GM23338 (cell line): Measurements from ENCODE around the gene ASIC5. TPM values are rescaled to one million over a fixed set of nuclear protein-coding genes. Genes with fewer than 3 reads are reported as not detected.

Experiments used
- ATAC-seq: fragments of 200-7000 bp; cut with Tn5 transposase; 3 replicates; pipeline ENCODE4 v1.9.1; 2020
- DNase-seq: peaks from one replicate; pipeline ENCODE4 v3.0.0-alpha.2; 2015; ENCODE audit warnings: low spot score
- H2AFZ ChIP-seq: fragments of 200-600 bp; sonication (generic); 2 replicates; pipeline ENCODE4 v1.8.0; 2016; ENCODE audit warnings: antibody characterized with exemption, mild to moderate bottlenecking, moderate library complexity
- H3F3A ChIP-seq: fragments of 200-600 bp; sonication (generic); replicated peaks from 2 replicates; pipeline ENCODE4 v1.8.0; 2017; ENCODE audit warnings: antibody characterized with exemption, mixed run types, low read depth
- H3K27ac ChIP-seq: fragments of 200-600 bp; sonication (generic); 2 replicates; pipeline ENCODE4 v1.6.1; 2016; ENCODE audit warnings: low read depth
- H3K27me3 ChIP-seq: fragments of 200-600 bp; sonication (generic); 2 replicates; pipeline ENCODE4 v1.8.0; 2016; ENCODE audit warnings: mild to moderate bottlenecking, mixed run types, moderate library complexity; ENCODE audit not compliant: insufficient read depth
- H3K36me3 ChIP-seq: fragments of 200-600 bp; sonication (generic); 2 replicates; pipeline ENCODE4 v1.8.0; 2016; ENCODE audit warnings: mild to moderate bottlenecking; ENCODE audit not compliant: insufficient read depth
- H3K4me1 ChIP-seq: fragments of 200-600 bp; sonication (generic); 2 replicates; pipeline ENCODE4 v1.8.0; 2016; ENCODE audit warnings: mild to moderate bottlenecking, moderate library complexity; ENCODE audit not compliant: insufficient read depth
- H3K4me2 ChIP-seq: fragments of 200-600 bp; sonication (generic); 2 replicates; pipeline ENCODE4 v1.7.1; 2017; ENCODE audit warnings: mixed run types
- H3K4me3 ChIP-seq: fragments of 200-600 bp; sonication (generic); 2 replicates; pipeline ENCODE4 v1.6.1; 2016; ENCODE audit warnings: mixed run types
- H3K79me2 ChIP-seq: fragments of 200-600 bp; sonication (generic); replicated peaks from 2 replicates; pipeline ENCODE4 v1.8.0; 2017; ENCODE audit warnings: mild to moderate bottlenecking; ENCODE audit not compliant: insufficient read depth
- H3K9me2 ChIP-seq: fragments of 200-600 bp; sonication (generic); 2 replicates; pipeline ENCODE4 v1.8.0; 2017; ENCODE audit not compliant: insufficient read depth
- H4K20me1 ChIP-seq: fragments of 200-600 bp; sonication (generic); replicated peaks from 2 replicates; pipeline ENCODE4 v1.8.0; 2017; ENCODE audit warnings: mild to moderate bottlenecking; ENCODE audit not compliant: insufficient read depth
- H3K27ac Mint-ChIP-seq: 2 replicates; pipeline ENCODE4 v1.8.0; 2020; ENCODE audit warnings: inconsistent platforms, mild to moderate bottlenecking, moderate library complexity, mixed read lengths
- H3K27me3 Mint-ChIP-seq: 3 replicates; pipeline ENCODE4 v1.8.0; 2022; ENCODE audit warnings: low read depth, mild to moderate bottlenecking, moderate library complexity, mixed read lengths, inconsistent platforms; ENCODE audit not compliant: insufficient read depth, poor library complexity
- H3K36me3 Mint-ChIP-seq: 3 replicates; pipeline ENCODE4 v1.8.0; 2021; ENCODE audit warnings: low read depth, mild to moderate bottlenecking, inconsistent platforms, moderate library complexity, mixed read lengths
- H3K4me1 Mint-ChIP-seq: 3 replicates; pipeline ENCODE4 v1.8.0; 2020; ENCODE audit warnings: mild to moderate bottlenecking, inconsistent platforms, mixed read lengths
- H3K4me3 Mint-ChIP-seq: 3 replicates; pipeline ENCODE4 v1.8.0; 2021; ENCODE audit warnings: moderate library complexity, mild to moderate bottlenecking, inconsistent platforms, mixed read lengths
- H3K9me3 Mint-ChIP-seq: 3 replicates; pipeline ENCODE4 v1.8.0; 2020; ENCODE audit warnings: moderate library complexity, mild to moderate bottlenecking, inconsistent platforms, mixed read lengths
- CREB1 ChIP-seq: fragments of 250-450 bp; sonication (Bioruptor Pico); IDR thresholded peaks from 2 replicates; pipeline ENCODE4 v1.5.0; 2020; ENCODE audit warnings: low read depth, mild to moderate bottlenecking, moderate library complexity
- CTCF ChIP-seq, 2 experiments: fragments of 200-600 bp in 1 of 2; sonication (generic) in 1 of 2; conservative IDR thresholded peaks; 2 replicates each; pipeline versions ENCODE4 v1.5.1 to v1.6.1; 2016 to 2017; ENCODE audit warnings: antibody characterized with exemption in 2 of 2, low read depth in 2 of 2, mild to moderate bottlenecking in 2 of 2, moderate library complexity in 1 of 2
- ETS1 ChIP-seq: IDR thresholded peaks from 2 replicates; pipeline ENCODE4 v1.6.1; 2016; ENCODE audit warnings: antibody characterized with exemption
- EZH2phosphoT487 ChIP-seq: fragments of 200-600 bp; sonication (generic); IDR thresholded peaks from one replicate; pipeline ENCODE4 v1.8.1; 2018; ENCODE audit warnings: antibody characterized with exemption; ENCODE audit not compliant: unreplicated experiment
- JUNB ChIP-seq: IDR thresholded peaks from one replicate; pipeline ENCODE4 v1.6.1; 2016; ENCODE audit warnings: antibody characterized with exemption; ENCODE audit not compliant: unreplicated experiment
- POLR2AphosphoS5 ChIP-seq: IDR thresholded peaks from 2 replicates; pipeline ENCODE4 v1.6.1; 2016; ENCODE audit warnings: antibody characterized with exemption, low read depth
- STAT1 ChIP-seq: IDR thresholded peaks from one replicate; pipeline ENCODE4 v1.6.1; 2016; ENCODE audit warnings: antibody characterized with exemption; ENCODE audit not compliant: unreplicated experiment
- ZNF462 ChIP-seq: fragments of 250-450 bp; sonication (Bioruptor Pico); IDR thresholded peaks from 2 replicates; pipeline ENCODE4 v1.5.0; 2020; ENCODE audit warnings: mild to moderate bottlenecking, moderate library complexity
- polyA plus RNA-seq: library from polyadenylated mRNA; unstranded; fragments of >200 nt; fragmentation: Nextera tagmentation; extraction: Ambion mirVana; gene quantifications from 2 replicates; pipeline ENCODE4 v1.2.1, GENCODE V29; 2016
- total RNA-seq: library from RNA; depleted of rRNA; stranded (reverse); fragments of >200 nt; shearing (Covaris generic); gene quantifications from 2 replicates; pipeline ENCODE4 v1.2.3, GENCODE V29; 2014

Gene ASIC5
- total and polyA plus RNA-seq, 2 experiments from 2014 or later, result not detected

GRCh38 chr4:155832664-155833063 is 33.4 kb downstream of the ASIC5 start (continued):
- no peak for TF ChIP-seq ZNF462 (CRISPR knock-in tag)

GRCh38 chr4:155828628-155829027 is 37.4 kb downstream of the ASIC5 start:
- H3K79me2 ChIP-seq, result no peaks in the 10 kb centered on the region
- H3K4me3 ChIP-seq, result no peak overlapping the region
- no peak overlapping the region for H3K27ac Mint-ChIP-seq
- no peaks in the 10 kb centered on the region for H3K9me3 Mint-ChIP-seq
- DNase-seq (no peak), ATAC-seq (no peak)
- no peaks in the 10 kb centered on the region for H3K9me2 ChIP-seq
- H3K4me2 ChIP-seq, result no peak overlapping the region
- H3K4me1 ChIP-seq, result no peaks in the 10 kb centered on the region
- no peak overlapping the region for H3K4me3 Mint-ChIP-seq
- no peaks in the 10 kb centered on the region for H3K4me1 Mint-ChIP-seq
- H3K27me3 ChIP-seq, result no peaks in the 10 kb centered on the region
- no peak overlapping the region for H3K27ac ChIP-seq
- no peaks in the 10 kb centered on the region for H3F3A ChIP-seq
- H3K36me3 ChIP-seq, result no peaks in the 10 kb centered on the region
- H4K20me1 ChIP-seq, result no peaks in the 10 kb centered on the region
- no peak overlapping the region for H2AFZ ChIP-seq
- H3K27me3 Mint-ChIP-seq, result peaks cover 2% of the 10 kb centered on the region
- H3K36me3 Mint-ChIP-seq, result no peaks in the 10 kb centered on the region
- TF ChIP-seq STAT1 (no peak), CREB1 (CRISPR knock-in tag) (no peak), EZH2phosphoT487 (no peak), CTCF (conservative IDR thresholded peaks at IDR 0.05; ENCODE audit: low read depth in 2 of 2) (no peak), JUNB (no peak), POLR2AphosphoS5 (no peak), ETS1 (no peak)
